Measurements from ENCODE around the gene PGM1. TPM values are rescaled to one million over a fixed set of nuclear protein-coding genes. Genes with fewer than 3 reads are reported as not detected.
A peak's percentile ranks its signal among the peaks of the same experiment; 100 is the strongest.
"Not testable (repeated sequence)": the region's sequence is repeated elsewhere in the genome, so short reads cannot be mapped to it uniquely, and the experiment has no call there.

PGM1 gene
- total and polyA plus RNA-seq, 7 experiments from 2014 or later: 11.9 to 57.2 (median 16.8) TPM

DNA sequence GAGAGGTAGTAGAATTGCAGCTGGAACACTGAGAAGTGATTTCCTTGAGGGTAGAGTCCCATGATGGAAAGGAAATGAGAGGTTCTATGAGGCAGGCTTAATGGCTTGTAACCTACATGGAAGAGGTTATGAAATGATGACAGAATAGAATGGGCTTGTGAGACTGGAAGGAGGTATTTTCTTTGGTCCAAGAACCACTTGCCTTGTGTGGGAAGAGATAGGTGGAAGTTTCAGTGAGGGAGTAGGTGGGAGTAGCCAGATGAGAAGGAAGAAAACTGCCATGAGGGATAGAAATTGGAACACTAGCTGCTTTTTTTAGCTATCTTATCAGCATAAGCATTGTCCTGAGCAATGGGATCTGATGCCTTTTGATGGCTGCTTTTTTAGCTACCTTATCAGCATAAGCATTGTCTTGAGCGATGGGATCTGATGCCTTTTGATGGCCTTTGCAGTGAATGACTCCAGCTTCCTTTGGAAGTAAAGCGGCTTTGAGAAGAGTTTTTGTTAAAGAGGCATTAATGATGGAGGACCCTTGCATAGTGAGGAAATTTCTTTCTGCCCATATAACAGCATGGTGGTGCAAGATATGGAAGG, 18.9 kb upstream of the PGM1 start:
- H3K27ac ChIP-seq (ENCODE audit: low read depth, low read length); H3K36me3 ChIP-seq (ENCODE audit: control insufficient read depth in 2 of 3, insufficient read depth in 3 of 3, low read length in 3 of 3); H3K4me3 ChIP-seq (ENCODE audit: low read length); H3K27ac Mint-ChIP-seq; H3K9me3 ChIP-seq (ENCODE audit: control insufficient read depth in 2 of 3, low read length in 3 of 3); H3K4me1 Mint-ChIP-seq; H3K27me3 ChIP-seq (ENCODE audit: control insufficient read depth in 2 of 2, insufficient read depth in 2 of 2, low read length in 2 of 2); POLR2A ChIA-PET; H3K4me1 ChIP-seq (ENCODE audit: control insufficient read depth in 2 of 2, insufficient read depth in 2 of 2, low read length in 2 of 2); H3K27me3 Mint-ChIP-seq; H3K4me3 Mint-ChIP-seq; DNase-seq; H3K9me3 Mint-ChIP-seq; H3K36me3 Mint-ChIP-seq; ATAC-seq: not testable (repeated sequence)
- intact Hi-C loops (cut with micrococcal nuclease): loop anchor here in 1 of 2 donors (2.0 kb wide), 1 partner anchor 19 kb away; the partner anchor contains the start of gene PGM1
- CTCF ChIA-PET: interaction anchor here (1.9 kb wide), 1 partner anchor 673 kb away, joined by 7 read pairs; no protein-coding TSS in a partner anchor

DNA sequence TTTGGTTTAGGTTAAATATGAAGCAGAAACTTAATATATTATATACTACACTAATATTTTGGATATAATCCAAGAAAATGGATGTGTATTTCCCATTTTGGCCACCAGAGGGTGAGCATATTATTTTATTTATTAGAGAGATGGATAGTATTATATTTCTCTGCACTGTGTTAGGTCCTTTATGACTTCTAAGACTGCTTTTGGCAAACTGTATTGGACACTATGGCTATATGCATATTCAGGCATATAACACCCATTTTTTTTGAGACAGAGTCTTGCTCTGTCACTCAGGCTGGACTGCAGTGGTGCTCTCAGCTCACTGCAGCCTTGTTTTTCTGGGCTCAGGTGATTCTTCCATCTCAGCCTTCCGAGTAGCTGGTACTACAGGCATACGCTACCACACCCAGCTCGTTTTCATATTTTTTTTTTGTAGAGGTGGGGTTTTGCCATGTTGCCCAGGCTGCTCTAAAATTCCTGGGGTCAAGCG, 17.8 kb upstream of the PGM1 start:
- Histone ChIP-seq H3K4me1 (ENCODE audit: control insufficient read depth in 2 of 2, insufficient read depth in 2 of 2, low read length in 2 of 2) (no peaks in the 10 kb centered on the region), H3K4me3 (ENCODE audit: low read length) (no peak overlapping the region), H3K27ac (ENCODE audit: low read depth, low read length) (no peak overlapping the region), H3K27me3 (ENCODE audit: control insufficient read depth in 2 of 2, insufficient read depth in 2 of 2, low read length in 2 of 2) (no peaks in the 10 kb centered on the region), H3K36me3 (ENCODE audit: control insufficient read depth in 2 of 3, insufficient read depth in 3 of 3, low read length in 3 of 3) (no peaks in the 10 kb centered on the region), H3K9me3 (ENCODE audit: control insufficient read depth in 2 of 3, low read length in 3 of 3) (no peaks in the 10 kb centered on the region)
- peaks cover 0 to 5% (median 0%) of the 10 kb centered on the region in 11 donors for H3K9me3 Mint-ChIP-seq
- H3K4me3 Mint-ChIP-seq: no peak overlapping the region
- ATAC-seq (peak; percentile 52), DNase-seq (peak in 6 of 9 donors; percentile 12 to 40 (median 24))
- POLR2A ChIA-PET: no interaction called here
- CTCF ChIA-PET: interaction anchor here (0.6 to 1.5 kb wide), 6 partner anchors 16 to 1098 kb away, joined by 3 to 5 read pairs (median 4); no protein-coding TSS in a partner anchor
- intact Hi-C loops (cut with micrococcal nuclease): loop anchor here (1.0 to 2.0 kb wide), 4 partner anchors 17 to 671 kb away; partner anchors contain the start of gene PGM1 (in 2 of the 2)
- H3K4me1 Mint-ChIP-seq: no peaks in the 10 kb centered on the region
- no peaks in the 10 kb centered on the region for H3K27me3 Mint-ChIP-seq
- no peak overlapping the region for H3K27ac Mint-ChIP-seq
- H3K36me3 Mint-ChIP-seq: peaks cover 0 to 2% (median 0%) of the 10 kb centered on the region in 5 donors

GRCh38 chr1:63586326-63586725, 6.9 kb upstream of the PGM1 start:
- POLR2A ChIA-PET; H3K4me3 ChIP-seq (ENCODE audit: low read length); intact Hi-C loops (cut with micrococcal nuclease); H3K27me3 ChIP-seq (ENCODE audit: control insufficient read depth in 2 of 2, insufficient read depth in 2 of 2, low read length in 2 of 2); H3K27ac Mint-ChIP-seq; H3K27ac ChIP-seq (ENCODE audit: low read depth, low read length); DNase-seq; H3K9me3 ChIP-seq (ENCODE audit: control insufficient read depth in 2 of 3, low read length in 3 of 3); H3K4me1 ChIP-seq (ENCODE audit: control insufficient read depth in 2 of 2, insufficient read depth in 2 of 2, low read length in 2 of 2); H3K4me3 Mint-ChIP-seq; H3K36me3 ChIP-seq (ENCODE audit: control insufficient read depth in 2 of 3, insufficient read depth in 3 of 3, low read length in 3 of 3); H3K27me3 Mint-ChIP-seq; ATAC-seq: not testable (repeated sequence)
- Mint-ChIP-seq H3K36me3 (peaks cover 0 to 52% (median 17%) of the 10 kb centered on the region in 5 donors), H3K4me1 (peaks cover 0 to 16% (median 7%) of the 10 kb centered on the region in 7 donors), H3K9me3 (peaks cover 0 to 14% (median 0%) of the 10 kb centered on the region in 11 donors)
- CTCF ChIA-PET: interaction anchor here (0.7 kb wide), 1 partner anchor 9 kb away, joined by 3 read pairs; no protein-coding TSS in a partner anchor

- Mint-ChIP-seq H3K4me3 (no peak overlapping the region), H3K27ac (no peak overlapping the region), H3K36me3 (peaks cover 0 to 24% (median 4%) of the 10 kb centered on the region in 5 donors), H3K27me3 (no peaks in the 10 kb centered on the region), H3K4me1 (peaks cover 9 to 31% (median 25%) of the 10 kb centered on the region in 7 donors), H3K9me3 (no peaks in the 10 kb centered on the region)
- intact Hi-C loops (cut with micrococcal nuclease): loop anchor here (5.0 to 10.0 kb wide), 6 partner anchors 808 to 1832 kb away; partner anchors contain the start of genes ATG4C (in 1 of the 2), LEPR (in 1 of the 2) and LEPROT (in 1 of the 2)
- H3K9me3 ChIP-seq (ENCODE audit: control insufficient read depth in 2 of 3, low read length in 3 of 3): no peaks in the 10 kb centered on the region
- POLR2A ChIA-PET: no interaction called here
- CTCF ChIA-PET: no interaction called here
- peaks cover 0 to 7% of the 10 kb centered on the region in 2 donors for H3K4me1 ChIP-seq (ENCODE audit: control insufficient read depth in 2 of 2, insufficient read depth in 2 of 2, low read length in 2 of 2)
- DNase-seq: no peak
- H3K27ac ChIP-seq (ENCODE audit: low read depth, low read length): no peak overlapping the region
- ATAC-seq: no peak
- peaks cover 0 to 6% (median 0%) of the 10 kb centered on the region in 3 experiments for H3K36me3 ChIP-seq (ENCODE audit: control insufficient read depth in 2 of 3, insufficient read depth in 3 of 3, low read length in 3 of 3)
- H3K27me3 ChIP-seq (ENCODE audit: control insufficient read depth in 2 of 2, insufficient read depth in 2 of 2, low read length in 2 of 2): no peaks in the 10 kb centered on the region
- H3K4me3 ChIP-seq (ENCODE audit: low read length): no peak overlapping the region
Measured at GRCh38 chr1:63590166-63590560, 3.0 kb upstream of the PGM1 start.

DNA sequence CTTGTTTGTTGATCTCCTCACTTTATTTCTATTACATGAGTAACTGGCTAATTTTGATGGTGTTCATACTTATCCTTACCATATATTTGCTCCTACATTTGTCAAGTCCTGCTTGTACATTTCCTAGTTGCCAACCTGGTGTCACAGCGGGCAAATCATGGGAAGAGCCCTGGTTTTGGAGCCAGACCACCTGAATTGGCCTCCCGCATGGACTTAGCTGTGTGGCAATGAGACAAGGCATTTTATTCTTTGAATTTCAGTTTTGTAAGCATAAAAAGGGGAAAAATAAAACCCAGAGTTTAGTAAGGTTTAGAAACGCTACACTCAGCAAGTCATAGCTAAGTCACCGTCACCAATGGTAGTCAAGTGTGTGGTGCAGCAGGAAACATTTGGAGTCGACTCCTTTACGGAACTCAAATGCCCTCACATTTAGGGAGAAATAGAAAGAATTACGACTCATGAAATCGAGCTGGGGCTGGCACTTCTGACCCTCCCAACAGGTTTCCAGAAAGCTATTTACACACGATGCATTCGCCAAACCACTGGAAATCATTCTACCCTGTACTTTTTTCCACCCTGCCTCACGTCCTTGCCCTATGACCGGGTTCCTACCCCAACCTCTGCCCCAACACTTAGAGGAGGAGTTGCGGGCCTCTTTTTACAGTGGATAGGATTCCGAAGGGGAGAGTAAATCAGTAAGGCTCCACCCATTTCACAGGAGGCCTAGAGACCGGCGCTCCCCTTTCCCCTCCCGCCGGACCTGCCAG, 492 bp upstream of the PGM1 start:
- DNase-seq (no peak), ATAC-seq (no peak)
- Histone ChIP-seq H3K4me3 (ENCODE audit: low read length) (peak overlapping the region; percentile 71), H3K9me3 (ENCODE audit: control insufficient read depth in 2 of 3, low read length in 3 of 3) (no peaks in the 10 kb centered on the region), H3K27ac (ENCODE audit: low read depth, low read length) (peak overlapping the region; percentile 90), H3K4me1 (ENCODE audit: control insufficient read depth in 2 of 2, insufficient read depth in 2 of 2, low read length in 2 of 2) (peaks cover 0 to 7% of the 10 kb centered on the region in 2 donors), H3K36me3 (ENCODE audit: control insufficient read depth in 2 of 3, insufficient read depth in 3 of 3, low read length in 3 of 3) (peaks cover 0 to 6% (median 0%) of the 10 kb centered on the region in 3 experiments), H3K27me3 (ENCODE audit: control insufficient read depth in 2 of 2, insufficient read depth in 2 of 2, low read length in 2 of 2) (no peaks in the 10 kb centered on the region)
- ChIA-PET CTCF (interaction anchor here (0.6 kb wide), 1 partner anchor 1046 kb away, joined by 3 read pairs; no protein-coding TSS in a partner anchor), POLR2A (interaction anchor here (0.6 to 1.5 kb wide), 6 partner anchors 10 to 1157 kb away, joined by 3 to 5 read pairs (median 4); partner anchors contain the start of gene ALG6)
- Mint-ChIP-seq H3K4me1 (peaks cover 21 to 51% (median 40%) of the 10 kb centered on the region in 7 donors), H3K27ac (peak overlapping the region in 8 of 9 donors; percentile 94 to 99 (median 95)), H3K9me3 (no peaks in the 10 kb centered on the region), H3K36me3 (peaks cover 0 to 18% (median 0%) of the 10 kb centered on the region in 5 donors), H3K27me3 (no peaks in the 10 kb centered on the region), H3K4me3 (peak overlapping the region; percentile 92 to 99 (median 98))
- intact Hi-C loops (cut with micrococcal nuclease): loop anchor here (1.0 to 10.0 kb wide), 12 partner anchors 17 to 1830 kb away; partner anchors contain the start of genes ATG4C (in 2 of the 2), EFCAB7 (in 2 of the 2), ITGB3BP (in 2 of the 2) and LEPR (in 1 of the 2)

Data from naive thymus-derived CD4-positive, alpha-beta T cell (primary cell).